NCI-H1694 treated with DMSO at 0.1 percent for 48 hours (cell line): ENCODE data around the gene PSMB2.
"Not testable (repeated sequence)": the region's sequence is repeated elsewhere in the genome, so short reads cannot be mapped to it uniquely, and the experiment has no call there.

Source experiments
- DNase-seq: peaks from one replicate; lab custom pipeline; 2025; lab: John Stamatoyannopoulos, UW

The PSMB2 gene

DNA sequence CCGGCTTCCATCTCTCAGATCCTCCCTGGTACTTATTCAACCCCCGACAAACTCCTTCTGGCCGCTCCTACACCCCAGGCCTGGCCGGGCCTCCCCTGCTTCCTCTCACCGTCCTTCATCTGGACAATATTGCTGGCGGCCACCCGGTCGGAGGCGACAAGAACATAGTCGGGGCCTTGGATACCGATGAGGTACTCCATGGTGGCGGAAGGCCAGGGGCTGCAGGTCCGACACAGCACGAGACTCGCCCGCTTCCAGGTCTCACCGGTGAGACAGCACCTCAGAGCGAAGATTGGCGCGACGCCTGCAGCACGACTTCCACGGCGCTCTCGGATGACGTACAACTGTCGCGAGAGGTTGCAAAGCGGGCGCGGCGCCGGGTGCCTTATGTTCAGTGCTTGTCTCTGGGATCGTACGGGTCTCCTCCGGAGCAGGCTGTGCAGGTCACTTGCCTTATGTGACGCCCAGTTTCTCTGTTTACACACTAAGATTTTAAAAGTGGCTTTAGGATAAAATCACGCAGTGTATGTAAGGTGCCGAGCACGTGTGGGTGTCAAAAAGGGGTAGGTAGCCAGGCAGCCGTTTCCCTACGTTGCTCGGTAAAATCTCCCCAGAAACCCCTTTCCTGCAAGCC, at the start of gene PSMB2:
TSS of gene PSMB2 (minus strand) at position 294 of the 634 bp plus-strand sequence. CDS start at position 200, 94 bp downstream.
- DNase-seq = peak; percentile 90

GRCh38 chr1:35691080-35691479, 49.8 kb upstream of the PSMB2 start:
- DNase-seq = no peak

DNA sequence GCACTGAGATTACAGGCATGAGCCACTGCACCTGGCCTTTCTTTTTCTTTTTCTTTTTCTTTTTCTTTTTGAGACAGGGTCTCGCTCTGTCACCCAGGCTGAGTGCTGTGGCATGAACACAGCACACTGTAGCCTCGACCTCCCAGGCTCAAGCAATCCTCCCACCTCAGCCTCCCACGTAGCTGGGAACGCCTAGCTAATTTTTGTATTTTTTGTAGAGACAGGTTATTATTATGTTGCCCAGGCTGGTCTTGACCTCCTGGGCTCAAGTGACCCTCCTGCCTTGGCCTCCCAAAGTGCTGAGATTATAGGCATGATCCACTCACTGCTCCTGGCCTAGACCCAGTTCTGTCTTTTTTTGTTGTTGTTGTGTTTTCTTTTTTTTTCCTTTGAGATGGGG, 48.8 kb upstream of the PSMB2 start:
- DNase-seq = not testable (repeated sequence)

DNA sequence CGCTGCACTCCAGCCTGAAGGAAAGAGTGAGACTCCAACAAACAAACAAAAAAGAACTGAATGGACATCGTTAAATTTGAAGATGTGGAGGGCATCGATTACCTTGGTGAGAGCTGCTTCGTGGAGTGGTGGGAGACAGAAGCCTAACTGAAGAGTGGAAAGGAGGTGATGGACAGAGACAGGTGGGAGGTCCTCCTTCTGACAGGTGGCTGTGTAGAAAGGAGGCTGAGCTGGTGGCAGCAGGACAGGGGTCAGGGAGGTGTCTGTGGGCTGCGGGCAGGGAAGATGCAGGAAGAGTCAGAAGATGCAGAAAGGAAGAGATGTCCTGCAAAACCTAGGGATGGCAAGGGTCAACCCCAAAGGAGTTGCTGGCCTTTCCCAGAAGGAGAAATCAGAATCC, 46.8 kb upstream of the PSMB2 start:
- no peak for DNase-seq

DNA sequence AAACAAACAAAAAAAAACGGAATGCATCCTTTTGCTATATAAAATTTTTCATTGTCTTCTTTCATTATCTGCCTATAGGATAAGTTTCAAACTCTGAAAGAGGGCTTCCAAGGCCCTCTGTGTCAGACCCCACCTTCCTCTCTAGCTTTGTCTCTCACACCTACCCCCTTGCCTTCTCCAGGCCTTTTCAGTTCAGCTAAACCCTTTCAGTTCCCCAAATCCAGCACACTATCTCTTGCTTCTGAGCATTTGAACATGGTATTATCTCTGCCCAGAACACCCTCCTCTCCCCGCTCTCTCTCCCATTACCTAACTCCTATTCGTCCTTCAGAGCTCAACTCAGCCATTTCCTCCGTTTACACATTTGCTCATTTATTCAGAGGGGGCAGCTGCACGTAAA, 41.7 kb upstream of the PSMB2 start:
- DNase-seq = no peak

DNA sequence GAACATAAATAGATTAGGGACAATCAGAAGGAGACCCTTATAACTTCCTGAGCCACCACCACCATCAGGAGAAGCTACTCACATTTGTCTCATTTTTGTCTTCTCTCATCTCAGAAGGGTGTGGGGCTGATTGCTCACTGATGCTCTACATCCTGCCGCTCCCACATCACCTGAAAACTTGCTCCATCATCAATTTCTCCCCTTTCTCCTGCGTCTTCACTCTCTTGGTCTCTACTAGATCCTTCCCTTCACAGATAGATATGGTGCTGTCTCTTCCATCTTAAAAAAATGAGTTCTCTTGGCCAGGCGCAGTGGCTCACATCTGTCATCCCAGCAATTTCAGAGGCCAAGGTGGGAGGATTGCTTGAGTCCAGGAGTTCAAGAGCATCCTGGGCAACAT, 38.9 kb upstream of the PSMB2 start:
- no peak for DNase-seq

GRCh38 chr1:35675773-35676172, 34.4 kb upstream of the PSMB2 start:
- DNase-seq = no peak

- DNase-seq = no peak
These were observed 32.8 kb upstream of the PSMB2 start for GRCh38 chr1:35674111-35674510.

GRCh38 chr1:35672116-35672515, 30.8 kb upstream of the PSMB2 start:
- DNase-seq = no peak

DNA sequence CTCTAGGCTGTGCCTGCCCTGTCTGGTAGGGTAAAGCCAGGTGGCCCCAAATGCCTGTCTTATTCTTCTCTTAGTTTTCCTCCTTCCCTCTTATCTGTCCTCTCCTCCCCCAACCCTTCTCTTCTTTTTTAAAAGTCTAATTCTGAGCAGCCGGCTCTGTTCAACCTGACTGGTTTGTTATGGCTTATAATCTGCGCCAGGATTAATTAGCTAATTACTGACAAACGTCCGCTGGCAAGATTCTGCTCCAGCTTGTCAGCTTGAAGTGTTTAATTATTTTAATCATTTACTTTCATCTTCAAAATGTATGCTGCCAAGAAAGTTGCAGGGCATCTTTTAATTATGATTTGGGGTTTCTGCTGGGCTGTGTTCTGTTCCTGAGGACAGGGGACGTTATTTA, 27.2 kb upstream of the PSMB2 start:
- no peak for DNase-seq

DNA sequence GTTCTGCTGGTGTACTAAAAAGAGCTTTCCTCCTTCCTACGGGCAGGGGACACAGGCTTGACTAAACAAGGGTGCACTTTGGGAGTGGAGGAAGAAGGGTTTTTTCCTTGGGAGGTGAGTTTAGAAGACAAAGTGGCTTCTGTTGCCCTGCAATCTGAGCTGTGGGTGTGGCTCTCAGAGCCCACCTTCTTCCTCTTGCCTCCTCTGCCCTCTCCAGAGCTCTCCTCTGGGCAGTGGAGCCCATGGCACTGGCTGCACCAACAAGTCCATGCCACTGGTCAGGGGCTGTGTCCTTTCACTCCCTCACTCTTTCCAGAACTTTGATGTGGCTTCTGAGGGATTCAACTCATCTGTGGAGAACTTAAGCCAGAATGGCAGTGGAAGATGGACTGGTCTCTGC, 25.6 kb upstream of the PSMB2 start:
- no peak for DNase-seq

- no peak for DNase-seq
These were observed 24.9 kb upstream of the PSMB2 start for GRCh38 chr1:35666216-35666615.

DNA sequence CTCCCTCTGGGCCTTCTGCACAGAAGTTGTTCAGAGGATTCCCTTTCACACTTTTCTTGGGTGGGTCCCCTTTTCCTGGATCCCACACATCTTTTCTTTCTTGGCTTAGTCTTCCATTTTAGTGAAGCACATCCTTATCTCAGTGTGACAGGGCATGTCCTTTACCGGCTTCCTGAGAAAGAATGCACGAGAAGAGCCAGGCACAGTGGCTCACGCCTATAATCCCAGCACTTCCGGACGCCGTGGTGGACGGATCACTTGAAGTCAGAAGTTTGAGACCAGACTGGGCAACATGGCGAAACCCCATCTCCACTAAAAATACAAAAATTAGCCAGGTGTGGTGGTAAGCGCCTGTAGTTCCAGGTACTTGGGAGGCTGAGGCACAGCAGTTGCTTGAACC, 22.1 kb upstream of the PSMB2 start:
- no peak for DNase-seq

GRCh38 chr1:35661474-35661795, 20.1 kb upstream of the PSMB2 start:
- no peak for DNase-seq

- no peak for DNase-seq
These were observed 19.5 kb upstream of the PSMB2 start for GRCh38 chr1:35660581-35661473.

- DNase-seq = no peak
These were observed 18.3 kb upstream of the PSMB2 start for GRCh38 chr1:35659589-35659988.

DNA sequence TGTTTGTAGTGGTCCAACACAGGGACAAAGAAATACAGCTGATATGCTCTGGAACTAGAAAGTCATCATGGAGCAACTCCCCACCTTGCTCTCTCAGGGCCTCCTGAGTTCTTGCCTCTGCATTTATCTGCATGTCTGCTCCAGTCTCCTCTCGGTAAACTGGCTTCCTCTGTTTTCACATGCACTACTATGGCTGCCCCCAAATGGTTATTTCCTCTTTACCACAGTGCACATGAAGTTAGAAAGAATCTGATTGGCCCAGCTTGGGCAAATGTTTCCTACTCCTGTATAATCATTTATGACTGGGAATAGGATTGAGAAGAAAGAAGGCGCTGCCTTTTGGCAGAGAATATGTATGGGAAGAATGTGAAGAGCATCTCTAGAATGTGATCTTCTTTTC, 16.5 kb upstream of the PSMB2 start:
- DNase-seq = no peak

- DNase-seq = no peak
These were observed 15.5 kb upstream of the PSMB2 start for GRCh38 chr1:35656863-35657232.

GRCh38 chr1:35656148-35656862, 15.0 kb upstream of the PSMB2 start:
- DNase-seq = no peak

GRCh38 chr1:35655196-35655595, 13.9 kb upstream of the PSMB2 start:
- DNase-seq = no peak

GRCh38 chr1:35650416-35650815, 9.1 kb upstream of the PSMB2 start:
- no peak for DNase-seq

GRCh38 chr1:35646043-35646442, 4.7 kb upstream of the PSMB2 start:
- no peak for DNase-seq

DNA sequence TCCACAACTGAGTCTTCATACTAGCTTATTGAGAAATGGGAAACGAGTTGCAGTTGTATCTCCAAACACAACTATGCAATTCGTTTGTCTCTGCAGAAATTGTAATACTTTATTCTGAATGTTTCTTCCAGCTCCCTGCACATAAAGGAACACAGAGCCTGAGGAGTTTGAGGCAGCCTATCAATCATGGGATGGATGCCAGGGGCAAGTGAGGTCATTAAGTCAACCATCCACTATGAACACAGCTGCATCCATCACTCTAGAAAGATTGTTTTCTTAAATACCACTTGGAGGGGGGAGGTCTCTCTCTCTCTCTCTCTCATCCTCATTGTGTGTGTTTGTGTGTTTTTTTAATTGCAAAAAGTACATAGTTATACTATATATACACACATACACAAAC, 2.9 kb upstream of the PSMB2 start:
- DNase-seq = no peak
